Testis (tissue), 3 donors: ENCODE measurements around the gene RPL22. TPM values are rescaled to one million over a fixed set of nuclear protein-coding genes. Genes with fewer than 3 reads are reported as not detected.

Experiments
- DNase-seq: peaks from one replicate; pipeline ENCODE4 v3.0.0-alpha.2; 2019
- H3K27ac ChIP-seq, 2 donors: fragments of 200-600 bp; sonication (generic); one replicate each; pipeline ENCODE4 v1.5.1; 2019
- H3K27me3 ChIP-seq: fragments of 200-600 bp; sonication (generic); one replicate; pipeline ENCODE4 v1.5.1; 2019
- H3K36me3 ChIP-seq: fragments of 200-600 bp; sonication (generic); one replicate; pipeline ENCODE4 v1.5.1; 2017; ENCODE audit warnings: low read depth; ENCODE audit errors: missing control alignments
- H3K4me1 ChIP-seq: fragments of 200-600 bp; sonication (generic); one replicate; pipeline ENCODE4 v1.5.1; 2019
- H3K4me3 ChIP-seq, 2 donors: fragments of 200-600 bp; sonication (generic); one replicate each; pipeline ENCODE4 v1.5.1; 2017 to 2019
- H3K9me3 ChIP-seq: fragments of 200-600 bp; sonication (generic); one replicate; pipeline ENCODE4 v1.5.1; 2017
- CTCF ChIP-seq, 3 experiments: fragments of 450-650 bp in 2 of 3; fragments of 200-600 bp in 1 of 3; sonication (generic) in 1 of 3; IDR thresholded peaks; one replicate each; pipeline ENCODE4 v1.5.1; 2016 to 2019; ENCODE audit warnings: antibody characterized with exemption in 3 of 3, mild to moderate bottlenecking in 2 of 3, moderate library complexity in 1 of 3
- POLR2A ChIP-seq: fragments of 450-650 bp; IDR thresholded peaks from one replicate; pipeline ENCODE4 v1.6.1; 2017; ENCODE audit warnings: antibody characterized with exemption, mild to moderate bottlenecking, moderate library complexity
- WGBS, 2 donors: methylation state at CpG; one replicate each; pipeline ENCODE4 v1.1.5; 2018; 5-methylcytosine and 5-hydroxymethylcytosine counted together
- intact Hi-C: fragments of 100-400 bp; cut with DNase I; formaldehyde crosslinking; loops from one replicate; pipeline ENCODE4 v1.15.1; 2023; ENCODE audit warnings: low total_unique reads
- polyA plus RNA-seq: library from polyadenylated mRNA; stranded (reverse); fragments of 350-450 nt; fragmentation: Illumina TruSeq; extraction: RNeasy Lipid Tissue Mini Kit (QIAGEN cat#74804); gene quantifications from one replicate; pipeline ENCODE4 v1.2.3, GENCODE V29; 2014; ENCODE audit warnings: low read depth, low replicate concordance; ENCODE audit not compliant: insufficient read depth
- total RNA-seq, 2 donors: library from RNA; depleted of rRNA; stranded (reverse); fragments of >200 nt; gene quantifications; one replicate each; pipeline ENCODE4 v1.2.3, GENCODE V29; 2016

RPL22 gene
- total and polyA plus RNA-seq, 3 donors from 2014 or later = 95.1 to 319 (median 99.9) TPM

DNA sequence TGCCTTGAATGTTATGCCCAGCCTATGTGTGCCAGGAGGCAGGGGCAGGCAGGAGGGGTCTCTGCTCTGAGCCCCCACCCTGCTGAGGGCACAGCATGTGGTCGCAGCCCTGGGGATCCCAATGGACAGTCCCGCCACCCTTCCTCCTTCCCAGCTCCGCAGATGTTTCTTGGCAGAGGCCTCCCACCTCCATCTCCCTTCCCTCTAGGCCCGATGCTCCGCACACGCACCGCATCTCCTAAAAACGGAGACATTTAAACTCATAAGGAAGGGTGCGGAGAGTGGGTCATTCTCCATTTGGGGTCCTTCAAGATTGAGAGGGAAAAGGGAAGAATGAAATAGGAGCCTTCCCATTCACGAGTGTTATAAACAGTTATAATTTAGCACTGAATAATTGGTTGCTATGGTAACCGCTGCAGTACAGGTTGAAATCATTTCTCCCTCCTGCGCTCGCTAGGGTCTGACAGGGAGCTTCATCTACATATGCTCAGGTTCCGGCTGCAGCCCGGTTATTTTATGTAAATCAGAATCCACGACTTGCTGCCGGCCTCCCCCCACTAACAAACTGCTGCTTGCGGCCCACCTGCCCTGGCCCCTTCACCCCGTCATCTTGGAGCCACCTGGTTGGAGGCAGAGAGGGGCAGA, 35.3 kb downstream of the RPL22 start:
- no peak for TF ChIP-seq CTCF (IDR thresholded peaks at IDR 0.05)
- no peak for TF ChIP-seq POLR2A
- H3K9me3 ChIP-seq = no peaks in the 10 kb centered on the region
- DNase-seq = no peak
- intact Hi-C loops = no loop called here
- no peaks in the 10 kb centered on the region for H3K27me3 ChIP-seq
- no peak overlapping the region for H3K4me3 ChIP-seq
- whole genome bisulfite sequencing, 2 donors = 77 to 80% methylated on average over 19 of the region's 19 CpGs
- H3K4me1 ChIP-seq = no peaks in the 10 kb centered on the region
- H3K27ac ChIP-seq = no peak overlapping the region
- no peaks in the 10 kb centered on the region for H3K36me3 ChIP-seq

- H3K4me1 ChIP-seq = no peaks in the 10 kb centered on the region
- no peak overlapping the region for H3K27ac ChIP-seq
- 84 to 87% methylated on average over 15 of the region's 15 CpGs for WGBS, 2 donors
- H3K4me3 ChIP-seq = no peak overlapping the region
- no peaks in the 10 kb centered on the region for H3K36me3 ChIP-seq
- TF ChIP-seq POLR2A (no peak), CTCF (IDR thresholded peaks at IDR 0.05) (no peak)
- no peak for DNase-seq
- H3K27me3 ChIP-seq = no peaks in the 10 kb centered on the region
- intact Hi-C loops = no loop called here
- H3K9me3 ChIP-seq = no peaks in the 10 kb centered on the region
These were observed 36.0 kb downstream of the RPL22 start for GRCh38 chr1:6163191-6163972.

GRCh38 chr1:6162773-6163172, 36.6 kb downstream of the RPL22 start:
- no peak for DNase-seq

DNA sequence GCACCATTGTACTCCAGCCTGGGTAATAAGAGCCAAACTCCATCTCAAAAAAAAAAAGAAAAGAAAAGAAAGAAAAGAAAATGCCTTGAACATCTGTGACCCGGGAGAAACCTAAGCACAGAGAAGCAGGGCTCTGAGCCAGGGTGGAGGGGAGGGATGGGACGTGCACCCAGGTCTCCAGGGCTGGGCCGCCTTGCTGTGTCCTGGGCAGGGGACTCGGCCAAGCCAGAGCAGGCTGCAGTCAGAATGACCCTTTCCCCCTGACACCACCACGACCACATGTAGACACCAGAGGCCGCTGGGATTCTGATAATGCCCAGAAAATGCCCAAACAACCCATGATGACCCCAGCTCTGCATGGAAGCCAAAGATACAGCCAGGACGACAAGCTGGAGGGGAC, 37.1 kb downstream of the RPL22 start:
- Histone ChIP-seq H3K9me3 (no peaks in the 10 kb centered on the region), H3K27ac (no peak overlapping the region), H3K36me3 (no peaks in the 10 kb centered on the region), H3K27me3 (no peaks in the 10 kb centered on the region), H3K4me1 (no peaks in the 10 kb centered on the region), H3K4me3 (no peak overlapping the region)
- DNase-seq = no peak
- no peak for TF ChIP-seq CTCF (IDR thresholded peaks at IDR 0.05)
- TF ChIP-seq POLR2A = no peak
- 80 to 85% methylated on average over 5 to 7 of the region's 7 CpGs for WGBS, 2 donors
- intact Hi-C loops = no loop called here

More at GRCh38 chr1:6162773-6163172, 36.6 kb downstream of the RPL22 start:
- no peak overlapping the region for H3K4me3 ChIP-seq
- intact Hi-C loops = no loop called here
- no peaks in the 10 kb centered on the region for H3K4me1 ChIP-seq
- no peak for TF ChIP-seq CTCF (IDR thresholded peaks at IDR 0.05)
- TF ChIP-seq POLR2A = no peak
- no peaks in the 10 kb centered on the region for H3K36me3 ChIP-seq
- WGBS, 2 donors = 70 to 73% methylated on average over 11 to 13 of the region's 13 CpGs
- H3K27ac ChIP-seq = no peak overlapping the region
- H3K9me3 ChIP-seq = no peaks in the 10 kb centered on the region
- no peaks in the 10 kb centered on the region for H3K27me3 ChIP-seq
